BJ (cell line): ENCODE results near the gene ZIC5. TPM values are rescaled to one million over a fixed set of nuclear protein-coding genes. Genes with fewer than 3 reads are reported as not detected.

Experiments used
- CTCF ChIA-PET: fragments of 350-600 bp; formaldehyde crosslinking; extraction: SDS; loops from one replicate; lab custom pipeline; 2021; ENCODE audit warnings: antibody characterized with exemption, inconsistent platforms; lab: Yijun Ruan, JAX
- POLR2A ChIA-PET: fragments of 300-600 bp; sonication (Branson Sonifier 250); formaldehyde crosslinking; extraction: SDS; loops from one replicate; lab custom pipeline; 2021; ENCODE audit warnings: antibody characterized with exemption; lab: Charles Lee
- DNase-seq: peaks from one replicate; pipeline ENCODE4 v3.0.0-alpha.2; 2011; ENCODE audit warnings: low read depth
- H3K27me3 ChIP-seq: 2 replicates; pipeline ENCODE4 v1.6.0; 2011; ENCODE audit warnings: low read length; ENCODE audit not compliant: control insufficient read depth, insufficient read depth
- H3K36me3 ChIP-seq: 2 replicates; pipeline ENCODE4 v1.5.1; 2011; ENCODE audit warnings: low read length; ENCODE audit not compliant: control insufficient read depth, insufficient read depth
- H3K4me3 ChIP-seq: 2 replicates; pipeline ENCODE4 v1.5.1; 2011; ENCODE audit warnings: low read depth, mild to moderate bottlenecking, control low read depth, low read length
- CTCF ChIP-seq: IDR thresholded peaks from 2 replicates; pipeline ENCODE4 v1.5.1; 2011; ENCODE audit warnings: low read depth, mild to moderate bottlenecking, control low read depth, inconsistent platforms, low read length, moderate library complexity; ENCODE audit not compliant: insufficient read depth
- polyA plus RNA-seq: library from polyadenylated mRNA; depleted of rRNA; stranded (reverse); fragments of >200 nt; gene quantifications from 2 replicates; pipeline ENCODE4 v1.2.3, GENCODE V29; 2011

Gene ZIC5
- polyA plus RNA-seq, 1 experiment = not detected

DNA sequence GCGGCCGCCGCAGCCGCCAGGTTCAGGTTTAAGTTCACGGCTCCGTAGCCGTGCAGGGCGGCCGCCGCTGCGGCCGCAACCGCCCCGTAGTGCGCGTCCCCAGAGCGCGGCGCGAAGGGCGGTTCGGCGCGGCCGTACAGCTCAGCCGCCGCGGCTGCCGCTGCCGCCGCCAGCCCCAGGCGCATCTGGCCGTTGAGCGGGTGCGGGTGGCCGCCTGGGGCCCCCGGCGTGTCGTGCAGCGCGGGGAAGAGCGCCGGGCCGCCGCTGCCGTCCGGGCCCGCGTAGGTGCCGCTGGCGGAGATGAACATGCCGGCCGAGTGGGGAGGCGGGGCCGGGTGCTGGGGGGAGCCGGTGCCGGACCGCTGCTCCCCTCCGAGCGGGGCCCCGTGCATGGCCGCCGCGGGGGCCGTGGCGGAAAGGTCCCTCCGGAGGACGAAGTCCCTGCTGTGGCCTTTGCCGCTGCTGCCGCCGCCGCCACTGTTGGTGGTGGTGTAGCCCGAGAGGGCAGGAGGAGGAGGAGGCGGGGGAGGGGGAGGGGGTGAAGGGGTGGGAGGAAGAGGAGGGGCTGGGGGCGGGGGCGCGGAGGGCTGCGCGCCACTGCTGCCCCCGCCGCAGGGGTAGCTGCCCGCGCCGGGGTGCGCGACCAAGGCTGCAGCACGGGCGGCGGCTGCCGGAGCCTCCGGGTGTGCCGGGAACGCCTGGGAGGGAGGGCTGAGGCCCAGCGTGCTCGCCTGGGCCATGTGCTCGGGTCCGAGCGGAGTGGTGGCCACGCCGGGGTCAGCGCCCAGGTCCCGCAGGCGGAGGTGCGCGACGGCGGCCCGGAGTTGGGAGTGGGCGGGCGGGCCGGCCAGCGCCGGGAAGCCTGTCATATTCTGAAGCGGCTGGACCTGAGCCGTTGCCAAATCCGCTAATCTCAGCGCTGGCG, 654 bp downstream of the ZIC5 start:
- H3K27me3 ChIP-seq = peaks cover 60% of the 10 kb centered on the region
- ChIA-PET POLR2A (interaction anchor here (0.6 kb wide), 1 partner anchor 34 kb away, joined by 3 read pairs; no protein-coding TSS in a partner anchor), CTCF (interaction anchor here (0.6 kb wide), 1 partner anchor 12 kb away, joined by 3 read pairs; no protein-coding TSS in a partner anchor)
- no peak for DNase-seq
- no peaks in the 10 kb centered on the region for H3K36me3 ChIP-seq
- H3K4me3 ChIP-seq = no peak overlapping the region
- TF ChIP-seq CTCF = no peak

GRCh38 chr13:99969919-99970650, 1.5 kb downstream of the ZIC5 start:
- TF ChIP-seq CTCF = no peak
- POLR2A ChIA-PET = interaction anchor here (0.6 to 0.7 kb wide), 2 partner anchors 35 to 72 kb away, joined by 3 read pairs; no protein-coding TSS in a partner anchor
- H3K27me3 ChIP-seq = peaks cover 58% of the 10 kb centered on the region
- H3K36me3 ChIP-seq = no peaks in the 10 kb centered on the region
- H3K4me3 ChIP-seq = no peak overlapping the region
- DNase-seq = no peak
- CTCF ChIA-PET = interaction anchor here (0.6 kb wide), 1 partner anchor 70 kb away, joined by 3 read pairs; no protein-coding TSS in a partner anchor

- TF ChIP-seq CTCF = no peak
- Histone ChIP-seq H3K27me3 (peaks cover 52% of the 10 kb centered on the region), H3K36me3 (no peaks in the 10 kb centered on the region), H3K4me3 (no peak overlapping the region)
- ChIA-PET POLR2A (interaction anchor here (0.7 kb wide), 1 partner anchor 71 kb away, joined by 3 read pairs; no protein-coding TSS in a partner anchor), CTCF (interaction anchor here (0.6 kb wide), 1 partner anchor 71 kb away, joined by 3 read pairs; no protein-coding TSS in a partner anchor)
- DNase-seq = no peak
Observed at GRCh38 chr13:99969453-99969918, 2.1 kb downstream of the ZIC5 start.

DNA sequence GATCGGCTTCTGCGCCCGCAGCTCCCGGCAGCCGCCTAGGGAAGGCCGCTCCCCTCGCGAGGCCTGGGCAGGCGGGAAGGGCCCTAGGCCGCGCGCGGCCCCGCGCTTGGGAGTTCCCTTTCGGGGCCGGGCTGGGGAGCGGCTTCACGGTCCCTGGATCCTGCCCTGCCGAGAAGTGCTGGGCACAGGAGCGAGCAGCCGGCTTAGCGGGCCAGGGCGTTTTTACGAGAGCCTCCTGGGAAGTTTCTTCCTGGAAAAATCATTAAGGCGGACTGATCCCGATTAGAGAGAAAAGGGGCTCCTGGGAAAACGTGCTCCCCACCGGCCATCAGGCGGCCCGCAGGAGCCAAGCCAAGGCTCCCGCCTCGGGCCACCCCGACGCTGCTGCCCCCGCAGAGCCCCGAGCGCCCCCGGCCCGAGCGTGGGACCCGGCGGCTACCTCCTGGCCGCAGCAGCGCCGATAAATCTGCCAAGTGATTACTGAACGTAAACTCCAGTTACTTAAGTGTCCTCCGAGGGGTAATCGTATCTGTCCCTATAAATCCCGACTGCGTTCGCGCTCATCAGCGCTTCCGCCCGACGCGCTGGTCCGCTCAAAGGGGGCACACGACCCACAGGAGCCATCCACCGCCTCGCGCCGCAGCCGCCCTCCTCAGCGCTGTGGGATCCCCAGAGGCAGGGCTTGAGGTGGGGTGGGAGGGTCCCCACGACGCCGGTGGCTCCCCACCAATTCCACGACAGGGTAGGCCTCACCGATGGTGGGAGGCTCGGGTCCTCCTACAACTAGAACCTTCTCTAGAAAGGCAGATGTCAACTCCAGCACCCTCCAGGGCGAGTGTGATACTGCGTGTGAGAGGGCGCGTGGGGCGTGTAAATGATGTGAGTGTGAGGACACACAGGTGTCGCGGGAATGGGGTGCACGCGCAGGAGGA, 2.8 kb downstream of the ZIC5 start:
- no peak for DNase-seq

More for the DNA sequence above, 2.8 kb downstream of the ZIC5 start:
- POLR2A ChIA-PET = no interaction called here
- CTCF ChIA-PET = interaction anchor here (1.6 kb wide), 1 partner anchor 52 kb away, joined by 4 read pairs; no protein-coding TSS in a partner anchor
- H3K36me3 ChIP-seq = no peaks in the 10 kb centered on the region
- no peak overlapping the region for H3K4me3 ChIP-seq
- H3K27me3 ChIP-seq = peaks cover 51% of the 10 kb centered on the region
- no peak for TF ChIP-seq CTCF
